ENCODE data around the gene DNAJC11.

DNA sequence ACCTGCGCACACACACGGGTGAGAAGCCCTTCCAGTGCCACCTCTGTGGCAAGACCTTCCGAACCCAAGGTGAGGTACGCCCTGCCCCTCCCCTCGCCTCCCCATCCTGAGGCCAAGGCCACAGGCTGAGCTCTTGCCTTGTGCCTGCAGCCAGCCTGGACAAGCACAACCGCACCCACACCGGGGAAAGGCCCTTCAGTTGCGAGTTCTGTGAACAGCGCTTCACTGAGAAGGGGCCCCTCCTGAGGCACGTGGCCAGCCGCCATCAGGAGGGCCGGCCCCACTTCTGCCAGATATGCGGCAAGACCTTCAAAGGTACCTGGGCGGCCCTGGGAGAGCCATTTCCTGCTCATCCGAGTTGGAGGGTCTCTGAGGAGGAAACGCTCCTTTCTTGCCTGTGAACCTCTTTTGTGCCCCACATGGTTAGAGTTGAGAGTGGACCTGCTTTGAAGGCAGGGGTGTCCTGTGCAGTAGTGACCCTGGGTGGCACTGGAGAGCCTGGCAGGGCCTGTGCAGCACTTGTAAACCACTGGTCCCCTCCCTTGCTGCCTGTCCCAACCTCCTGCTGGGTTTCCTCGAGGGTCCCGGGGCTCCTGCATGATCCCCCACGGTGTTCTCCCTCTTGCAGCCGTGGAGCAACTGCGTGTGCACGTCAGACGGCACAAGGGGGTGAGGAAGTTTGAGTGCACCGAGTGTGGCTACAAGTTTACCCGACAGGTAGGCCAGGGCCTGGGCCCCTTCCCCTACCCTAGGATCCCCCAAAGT, 113.3 kb downstream of the DNAJC11 start:
- TF ChIP-seq NR3C1 (IDR thresholded peaks at IDR 0.05) = no peak
- TF ChIP-seq POLR2A (IDR thresholded peaks at IDR 0.05; ENCODE audit: low read length) = no peak
- TF ChIP-seq, protein P1, sequence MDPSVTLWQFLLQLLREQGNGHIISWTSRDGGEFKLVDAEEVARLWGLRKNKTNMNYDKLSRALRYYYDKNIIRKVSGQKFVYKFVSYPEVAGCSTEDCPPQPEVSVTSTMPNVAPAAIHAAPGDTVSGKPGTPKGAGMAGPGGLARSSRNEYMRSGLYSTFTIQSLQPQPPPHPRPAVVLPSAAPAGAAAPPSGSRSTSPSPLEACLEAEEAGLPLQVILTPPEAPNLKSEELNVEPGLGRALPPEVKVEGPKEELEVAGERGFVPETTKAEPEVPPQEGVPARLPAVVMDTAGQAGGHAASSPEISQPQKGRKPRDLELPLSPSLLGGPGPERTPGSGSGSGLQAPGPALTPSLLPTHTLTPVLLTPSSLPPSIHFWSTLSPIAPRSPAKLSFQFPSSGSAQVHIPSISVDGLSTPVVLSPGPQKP (IDR thresholded peaks at IDR 0.05; ENCODE audit: low read depth, low read length) = no peak
- no peak for TF ChIP-seq HDAC2 (IDR thresholded peaks at IDR 0.05)
- TF ChIP-seq MYC (IDR thresholded peaks at IDR 0.05; ENCODE audit: borderline replicate concordance, low read length) = no peak
- TF ChIP-seq BHLHE40 (IDR thresholded peaks at IDR 0.05; ENCODE audit: low read depth, low read length) = no peak
- TF ChIP-seq, protein P2, sequence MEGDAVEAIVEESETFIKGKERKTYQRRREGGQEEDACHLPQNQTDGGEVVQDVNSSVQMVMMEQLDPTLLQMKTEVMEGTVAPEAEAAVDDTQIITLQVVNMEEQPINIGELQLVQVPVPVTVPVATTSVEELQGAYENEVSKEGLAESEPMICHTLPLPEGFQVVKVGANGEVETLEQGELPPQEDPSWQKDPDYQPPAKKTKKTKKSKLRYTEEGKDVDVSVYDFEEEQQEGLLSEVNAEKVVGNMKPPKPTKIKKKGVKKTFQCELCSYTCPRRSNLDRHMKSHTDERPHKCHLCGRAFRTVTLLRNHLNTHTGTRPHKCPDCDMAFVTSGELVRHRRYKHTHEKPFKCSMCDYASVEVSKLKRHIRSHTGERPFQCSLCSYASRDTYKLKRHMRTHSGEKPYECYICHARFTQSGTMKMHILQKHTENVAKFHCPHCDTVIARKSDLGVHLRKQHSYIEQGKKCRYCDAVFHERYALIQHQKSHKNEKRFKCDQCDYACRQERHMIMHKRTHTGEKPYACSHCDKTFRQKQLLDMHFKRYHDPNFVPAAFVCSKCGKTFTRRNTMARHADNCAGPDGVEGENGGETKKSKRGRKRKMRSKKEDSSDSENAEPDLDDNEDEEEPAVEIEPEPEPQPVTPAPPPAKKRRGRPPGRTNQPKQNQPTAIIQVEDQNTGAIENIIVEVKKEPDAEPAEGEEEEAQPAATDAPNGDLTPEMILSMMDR (IDR thresholded peaks at IDR 0.05) = no peak
- no peak for TF ChIP-seq EP300 (IDR thresholded peaks at IDR 0.05)
- no peak for TF ChIP-seq KDM5A (IDR thresholded peaks at IDR 0.05)
- no peak for TF ChIP-seq SREBF2 (IDR thresholded peaks at IDR 0.05)
- no peak for TF ChIP-seq RARB (CRISPR knock-in tag; IDR thresholded peaks at IDR 0.05)
- TF ChIP-seq, protein P3, sequence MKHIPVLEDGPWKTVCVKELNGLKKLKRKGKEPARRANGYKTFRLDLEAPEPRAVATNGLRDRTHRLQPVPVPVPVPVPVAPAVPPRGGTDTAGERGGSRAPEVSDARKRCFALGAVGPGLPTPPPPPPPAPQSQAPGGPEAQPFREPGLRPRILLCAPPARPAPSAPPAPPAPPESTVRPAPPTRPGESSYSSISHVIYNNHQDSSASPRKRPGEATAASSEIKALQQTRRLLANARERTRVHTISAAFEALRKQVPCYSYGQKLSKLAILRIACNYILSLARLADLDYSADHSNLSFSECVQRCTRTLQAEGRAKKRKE (CRISPR knock-in tag; IDR thresholded peaks at IDR 0.05; ENCODE audit: low read depth) = no peak
- TF ChIP-seq, protein P4, sequence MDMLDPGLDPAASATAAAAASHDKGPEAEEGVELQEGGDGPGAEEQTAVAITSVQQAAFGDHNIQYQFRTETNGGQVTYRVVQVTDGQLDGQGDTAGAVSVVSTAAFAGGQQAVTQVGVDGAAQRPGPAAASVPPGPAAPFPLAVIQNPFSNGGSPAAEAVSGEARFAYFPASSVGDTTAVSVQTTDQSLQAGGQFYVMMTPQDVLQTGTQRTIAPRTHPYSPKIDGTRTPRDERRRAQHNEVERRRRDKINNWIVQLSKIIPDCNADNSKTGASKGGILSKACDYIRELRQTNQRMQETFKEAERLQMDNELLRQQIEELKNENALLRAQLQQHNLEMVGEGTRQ (IDR thresholded peaks at IDR 0.05) = no peak
- TF ChIP-seq JUN (IDR thresholded peaks at IDR 0.05) = no peak

Data from A549 (cell line).